IMR-90 (cell line): ENCODE data around the gene ST3GAL3. TPM values are rescaled to one million over a fixed set of nuclear protein-coding genes. Genes with fewer than 3 reads are reported as not detected.

Experiments used
- BHLHE40 ChIP-seq: fragments of 150-350 bp; IDR thresholded peaks from 2 replicates; pipeline ENCODE4 v1.6.1; 2016; ENCODE audit warnings: mild to moderate bottlenecking, low read depth, low read length
- CTCF ChIP-seq: conservative IDR thresholded peaks from 2 replicates; pipeline ENCODE4 v1.5.1; 2012; ENCODE audit warnings: mild to moderate bottlenecking, low read depth, low read length, improper control_type of control experiment
- MXI1 ChIP-seq: IDR thresholded peaks from 2 replicates; pipeline ENCODE4 v1.6.1; 2012; ENCODE audit warnings: low read depth, mild to moderate bottlenecking, low read length, moderate library complexity, borderline replicate concordance
- POLR2A ChIP-seq: IDR thresholded peaks from 2 replicates; pipeline ENCODE4 v1.6.1; 2012; ENCODE audit warnings: mild to moderate bottlenecking, low read depth, low read length
- polyA plus RNA-seq, 3 experiments: library from polyadenylated mRNA; depleted of rRNA; stranded (reverse); fragments of >200 nt; gene quantifications; 2 replicates each; pipeline ENCODE4 v1.2.3, GENCODE V29; 2012; ENCODE audit warnings: low replicate concordance in 1 of 3
- total RNA-seq: library from RNA; depleted of rRNA; stranded (reverse); fragments of >200 nt; gene quantifications from 2 replicates; pipeline ENCODE4 v1.2.3, GENCODE V29; 2012

ST3GAL3 gene
- total and polyA plus RNA-seq, 2 of the 4 experiments (the other 2 are of a cell fraction) = 12.0 to 14.8 TPM

- TF ChIP-seq CTCF (no peak), POLR2A (peak; percentile 79), MXI1 (peak; percentile 83; the same call in 1 of the 2 replicates), BHLHE40 (no peak)
Observed at GRCh38 chr1:43707190-43708001, at the start of gene ST3GAL3 (continued).
